Activated T-cell treated with anti-CD3 and anti-CD28 coated beads for 1 hour (primary cell): Measurements from ENCODE around the gene ATP2A3.

Source experiments
- DNase-seq: peaks from one replicate; pipeline ENCODE4 v3.0.0-alpha.2; 2020; ENCODE audit warnings: low read depth

The ATP2A3 gene

DNA sequence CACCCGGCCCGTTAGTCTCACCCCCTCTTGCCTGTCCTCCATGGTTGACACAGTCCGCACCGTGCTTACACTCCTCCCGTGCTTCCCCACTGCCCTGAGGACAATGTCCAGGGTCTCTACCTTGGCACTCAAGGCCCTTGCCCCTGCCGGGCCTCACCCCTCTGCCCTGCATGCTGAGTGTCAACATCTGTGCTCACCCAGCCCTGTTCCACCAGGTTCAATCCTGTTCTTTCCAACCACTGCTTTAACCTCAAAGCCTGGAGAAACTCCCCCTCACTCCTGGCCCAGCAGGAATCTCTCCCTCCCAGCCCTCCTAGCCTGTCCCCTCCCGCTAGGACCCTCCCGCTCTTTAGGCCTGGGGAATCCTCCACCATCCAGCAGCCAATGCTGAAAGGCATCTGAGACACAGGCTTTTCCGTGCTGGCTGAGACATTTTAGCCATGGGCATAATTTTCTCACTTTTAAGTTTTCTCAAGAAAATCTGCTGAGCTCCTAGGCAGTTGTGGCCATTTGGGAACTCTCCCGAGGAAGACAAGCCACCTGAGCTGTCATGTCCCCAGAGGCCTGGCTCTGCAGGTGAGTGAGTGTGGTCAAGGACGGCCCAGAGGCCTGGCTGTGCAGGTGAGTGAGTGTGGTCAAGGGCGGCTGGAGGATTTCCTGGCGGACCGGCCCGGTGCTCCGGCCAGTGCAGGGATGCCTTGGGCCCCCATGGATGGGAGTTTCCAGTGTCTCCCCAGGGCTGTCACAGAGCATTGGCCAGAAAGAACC is 37.2 kb downstream of the ATP2A3 start:
- DNase-seq: no peak

DNA sequence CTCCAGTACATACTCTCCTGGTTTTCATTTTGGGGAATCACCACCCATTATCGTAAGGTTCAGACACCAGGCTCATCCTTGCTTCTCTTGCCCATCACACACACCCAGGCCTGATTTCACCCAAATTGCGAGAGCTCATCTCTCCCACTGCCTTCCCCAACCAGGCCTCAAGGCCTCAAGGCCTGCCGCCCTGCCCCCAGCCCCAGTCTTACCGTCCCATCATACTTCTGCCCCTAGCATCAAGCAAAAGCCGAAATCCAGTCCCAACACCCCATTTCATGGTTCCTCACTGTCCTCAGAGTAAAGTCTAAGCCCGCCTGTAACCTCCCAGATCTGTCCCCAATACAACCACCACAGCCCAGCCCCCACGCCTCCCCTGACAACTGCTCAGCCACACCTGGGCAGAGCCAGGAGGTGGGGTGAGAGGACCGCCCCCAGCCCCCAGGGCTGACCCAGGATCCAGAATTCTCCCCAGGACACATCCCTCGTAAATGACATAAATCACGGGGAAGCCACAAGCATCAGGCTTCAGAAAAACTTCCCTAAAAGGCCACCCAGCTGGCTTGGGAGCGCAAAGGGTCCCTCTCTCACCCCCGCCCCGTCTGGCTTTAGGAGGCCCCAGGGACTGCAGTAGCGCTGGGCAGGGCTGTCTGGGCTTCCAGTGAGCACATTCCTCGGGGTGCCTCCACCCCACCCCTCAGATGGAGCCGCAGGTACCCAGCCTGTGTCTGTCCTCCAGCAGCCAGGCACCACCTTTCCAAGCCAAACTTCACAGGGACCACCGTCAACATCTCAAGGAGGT is 38.4 kb downstream of the ATP2A3 start:
- no peak for DNase-seq

DNA sequence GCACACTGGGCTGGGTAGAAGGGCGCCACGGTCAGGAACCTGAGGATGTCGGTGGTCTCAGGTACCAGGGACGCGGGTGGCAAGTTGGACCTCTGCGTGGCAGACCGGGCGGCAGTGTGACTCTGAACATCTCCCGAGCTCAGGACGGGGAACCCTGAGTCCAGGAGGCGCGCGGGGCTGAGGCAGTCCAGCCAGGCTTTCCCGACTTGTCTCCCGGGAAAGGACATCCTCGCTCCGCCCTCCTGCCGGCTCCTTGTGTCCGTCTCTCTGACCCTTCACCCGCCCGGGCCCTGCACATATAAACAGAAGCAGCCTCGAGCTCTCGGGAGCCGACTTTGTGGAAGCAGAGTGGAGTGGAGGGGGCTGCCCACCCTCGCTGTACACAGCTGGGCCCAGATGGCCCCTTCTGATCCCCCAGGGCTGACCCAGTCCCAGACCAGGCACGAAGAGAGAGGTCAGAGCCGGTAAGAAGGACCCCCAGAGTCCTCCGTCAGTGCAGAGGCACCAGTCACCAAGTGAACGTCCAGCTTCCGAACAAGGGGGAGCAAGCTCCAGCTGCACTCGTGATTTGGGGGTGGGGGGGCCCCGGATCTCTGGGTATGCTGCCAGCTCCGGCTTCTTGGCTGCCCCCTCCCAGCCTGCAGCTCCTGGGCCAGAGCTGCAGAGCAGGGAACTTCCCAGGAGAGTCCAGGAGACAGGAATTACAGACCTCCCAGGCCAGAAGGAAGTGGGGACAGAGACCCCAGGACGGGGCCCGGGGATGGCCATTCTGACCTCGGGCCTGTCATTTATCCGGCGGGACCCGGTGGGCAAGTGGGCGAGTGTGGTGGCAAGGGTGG is 39.5 kb downstream of the ATP2A3 start:
- DNase-seq: no peak

DNA sequence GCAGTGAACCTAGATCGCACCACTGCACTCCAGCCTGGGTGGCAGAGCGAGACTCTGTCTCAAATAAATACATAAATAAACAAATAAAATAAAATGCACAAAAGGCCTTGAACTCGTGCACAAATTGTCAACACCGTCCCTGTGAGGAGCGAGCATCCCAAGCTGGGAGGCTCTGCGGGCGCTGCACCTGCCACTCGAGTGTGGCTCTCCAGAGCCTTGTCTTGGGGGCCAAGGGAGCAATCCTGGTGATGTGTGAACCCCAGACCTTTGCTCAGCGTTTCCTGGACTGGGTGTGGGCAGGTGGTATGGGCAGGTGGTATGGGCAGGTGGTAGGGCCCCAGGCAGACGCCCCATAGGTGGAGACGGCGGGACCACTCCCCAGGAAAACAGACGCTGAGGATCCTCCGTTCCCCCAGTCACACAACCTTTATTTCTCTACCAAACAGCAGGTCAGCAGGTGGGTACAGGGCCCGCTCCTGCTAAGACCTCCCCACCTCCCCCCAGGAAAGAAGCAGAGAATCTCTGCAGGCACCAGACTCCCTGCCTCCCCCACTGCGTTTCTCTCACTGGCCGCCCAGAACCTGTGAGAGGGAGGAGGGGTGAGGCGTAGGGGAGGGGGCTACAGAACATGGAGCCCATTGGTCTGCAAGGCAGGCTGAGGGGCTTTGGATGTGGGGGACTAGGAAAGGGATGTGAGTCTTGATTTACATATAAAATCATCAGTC is 40.6 kb downstream of the ATP2A3 start:
- no peak for DNase-seq

DNA sequence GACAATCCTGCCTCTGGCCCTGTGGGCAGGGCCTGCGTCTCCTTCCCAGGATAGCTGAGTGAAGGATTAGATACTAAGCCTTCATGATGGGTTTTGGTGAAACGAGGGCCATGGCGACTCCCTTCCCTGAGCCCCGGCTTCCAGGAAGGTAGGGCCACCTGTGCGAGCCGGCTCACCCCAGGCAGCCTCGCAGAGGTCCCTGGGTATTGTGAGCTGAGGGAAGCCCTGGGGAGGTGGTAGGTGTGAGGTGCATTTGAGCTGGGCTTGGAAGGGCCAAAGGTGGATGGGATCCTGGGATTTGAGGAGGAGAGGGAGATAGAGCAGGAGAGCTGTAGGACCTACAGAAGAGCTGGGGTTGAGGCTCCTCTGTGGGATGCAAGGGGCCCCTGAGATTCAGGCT is 41.5 kb downstream of the ATP2A3 start:
- no peak for DNase-seq

DNA sequence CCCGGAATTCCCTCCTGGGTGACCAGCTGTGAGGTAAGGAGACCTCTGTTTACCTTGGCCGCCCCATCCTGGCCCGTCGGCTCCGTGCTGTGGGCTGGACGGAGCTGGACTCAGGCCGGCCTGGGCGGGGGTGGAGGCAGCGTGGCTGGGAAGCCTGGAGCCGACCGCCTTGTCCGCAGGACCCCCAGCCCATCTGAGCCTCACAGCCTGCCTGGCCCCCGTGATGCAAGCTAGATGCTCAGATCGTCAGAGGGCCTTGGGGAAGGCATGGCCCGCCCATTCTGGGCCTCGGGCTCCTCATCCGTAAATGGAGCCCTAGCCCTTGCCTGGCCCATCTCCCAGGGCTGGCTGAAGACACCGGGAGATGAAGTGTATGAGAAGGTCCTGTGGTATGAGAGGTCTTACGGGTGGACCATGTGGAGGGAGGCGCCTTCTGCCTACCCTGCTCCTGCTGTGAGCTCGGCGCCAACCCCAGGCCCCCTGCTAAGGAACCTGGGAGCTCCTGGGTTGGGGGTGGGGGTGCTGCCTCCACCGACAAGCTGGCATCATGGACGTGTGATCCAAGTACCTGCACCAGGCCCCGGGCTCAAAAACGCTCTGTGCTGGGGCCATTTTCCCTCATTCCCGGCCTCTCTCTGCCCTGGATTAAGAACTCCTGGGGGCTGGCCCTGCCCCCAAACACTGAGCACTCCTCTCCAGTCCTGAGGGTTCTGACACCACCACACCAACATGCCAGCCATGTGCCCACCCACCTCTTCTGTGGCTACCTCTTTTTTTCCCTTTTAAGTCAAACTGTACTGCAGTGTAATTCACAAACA is 42.5 kb downstream of the ATP2A3 start:
- DNase-seq: no peak

DNA sequence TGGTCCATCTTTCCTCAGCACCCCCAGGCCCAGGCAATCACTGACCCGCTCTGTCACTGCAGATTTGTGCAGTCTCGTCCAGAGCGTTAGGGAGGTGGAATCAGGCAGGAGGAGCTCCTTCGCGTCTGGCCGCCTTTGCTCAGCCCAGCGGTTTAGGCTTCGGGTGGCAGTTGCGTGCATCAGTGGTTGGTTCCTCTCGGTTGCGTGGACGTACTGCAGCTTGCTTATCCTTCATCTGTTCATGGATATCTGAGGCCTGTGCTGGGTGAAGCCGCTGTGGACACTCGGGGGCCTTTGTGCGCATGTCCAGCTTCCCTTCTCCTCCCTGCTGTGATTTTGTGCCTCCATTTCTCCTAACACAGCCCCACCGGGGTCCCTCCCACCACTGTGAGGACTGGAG is 43.2 kb downstream of the ATP2A3 start:
- no peak for DNase-seq

DNA sequence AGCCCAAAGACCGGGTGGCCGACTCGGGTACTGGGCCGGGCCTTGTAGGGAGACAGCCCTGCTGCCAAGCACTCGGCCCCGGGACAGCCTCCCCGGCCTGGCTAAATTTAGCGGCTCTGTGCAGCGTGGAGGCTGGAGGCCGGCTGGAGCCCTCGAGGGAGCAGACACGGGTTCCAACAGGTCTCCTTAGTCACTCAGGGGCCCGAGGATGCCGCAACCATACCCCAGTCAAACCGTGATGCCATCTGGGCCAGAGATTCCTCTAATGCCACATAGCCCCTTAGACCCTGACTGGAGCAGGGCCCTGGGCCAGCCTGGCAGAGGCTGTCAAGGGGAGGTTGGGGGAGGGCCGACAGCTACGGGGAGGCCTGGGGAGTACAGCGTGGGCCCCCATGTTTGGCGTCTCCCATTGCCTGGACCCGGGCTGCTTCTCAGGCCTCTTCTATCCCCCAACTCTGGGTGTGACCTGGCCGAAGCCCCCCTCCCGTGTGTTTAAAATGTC is 45.1 kb downstream of the ATP2A3 start:
- no peak for DNase-seq

DNA sequence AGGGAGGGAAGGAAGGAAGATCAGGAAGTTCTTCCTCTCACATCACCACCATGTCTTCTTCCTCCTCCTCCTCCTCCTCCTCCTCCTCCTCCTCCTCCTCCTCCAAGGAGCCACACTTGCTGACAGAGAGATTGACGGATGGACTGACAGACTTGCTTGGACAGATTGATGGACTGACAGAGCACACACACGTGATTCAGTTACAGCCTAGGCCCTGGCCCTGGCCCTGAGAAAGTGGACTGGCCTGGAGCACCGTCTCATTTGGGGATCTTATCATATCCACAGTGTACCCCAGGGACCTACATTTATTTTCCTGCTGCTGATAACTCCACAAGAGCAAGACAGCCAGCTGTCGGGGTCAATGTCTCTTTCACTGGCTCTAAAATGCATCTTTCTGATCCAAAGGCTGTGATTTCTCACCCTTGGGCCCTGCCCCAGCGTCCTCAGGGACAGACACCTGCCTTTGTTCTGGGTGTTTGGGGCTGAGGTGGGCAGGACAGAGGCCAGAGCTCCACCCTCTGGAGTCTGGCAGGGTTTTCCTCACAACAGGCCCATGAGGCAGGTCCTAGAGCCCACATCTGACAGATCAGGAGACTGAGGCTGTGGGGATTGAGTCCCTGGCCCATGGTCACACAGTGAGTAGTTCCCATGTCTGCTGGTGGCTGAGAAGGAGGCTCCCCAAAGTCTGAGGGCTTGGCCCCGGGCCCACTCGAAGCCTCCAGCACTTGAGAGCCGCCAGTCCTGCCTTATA is 45.7 kb downstream of the ATP2A3 start:
- no peak for DNase-seq

DNA sequence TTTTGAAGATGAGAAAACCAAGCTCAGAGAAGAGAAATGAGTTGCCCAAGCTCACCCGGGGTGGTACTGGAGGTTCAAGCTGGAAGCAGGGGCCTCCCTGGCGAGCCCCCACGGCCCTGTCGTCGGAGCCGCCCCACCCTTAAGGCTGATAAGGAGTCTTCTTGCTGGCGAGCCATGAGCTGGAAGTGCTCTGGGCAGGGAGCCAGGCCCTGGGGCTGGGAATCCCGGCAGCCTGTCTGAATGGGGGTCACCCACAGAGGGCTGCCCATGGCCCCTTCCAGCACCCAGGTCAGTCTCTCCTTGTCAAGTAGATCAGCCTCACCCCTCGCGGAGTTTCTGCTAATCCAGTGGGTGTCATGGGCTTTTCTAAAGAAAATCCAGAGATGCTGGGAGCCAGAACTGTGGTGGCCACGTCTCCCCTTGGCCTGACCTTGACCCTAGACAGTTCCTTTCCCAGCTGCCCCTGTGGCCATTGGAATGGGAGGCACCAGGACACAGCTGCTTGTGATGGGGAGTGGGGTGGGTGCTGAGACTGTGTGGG is 46.8 kb downstream of the ATP2A3 start:
- DNase-seq: no peak

DNA sequence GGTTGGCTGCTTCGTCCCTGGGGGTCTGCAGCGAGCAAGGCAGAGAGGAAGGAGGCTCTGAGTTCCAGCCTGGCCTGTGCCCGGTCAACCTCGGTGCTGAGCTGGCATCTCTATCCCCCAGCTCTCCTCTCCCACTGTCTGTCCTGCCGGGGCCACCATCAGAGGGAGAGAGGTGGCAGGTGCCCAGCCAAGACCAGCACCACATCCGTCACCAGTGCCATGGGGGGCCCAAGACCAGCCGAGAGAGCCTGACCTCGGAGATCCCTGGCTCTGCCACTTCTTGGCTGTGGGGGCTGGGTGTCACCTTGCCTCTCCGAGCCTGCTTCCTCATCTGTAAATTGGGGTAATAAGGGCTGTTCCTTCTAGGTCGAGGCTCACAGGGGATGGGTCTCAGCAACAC is 47.4 kb downstream of the ATP2A3 start:
- DNase-seq: no peak

DNA sequence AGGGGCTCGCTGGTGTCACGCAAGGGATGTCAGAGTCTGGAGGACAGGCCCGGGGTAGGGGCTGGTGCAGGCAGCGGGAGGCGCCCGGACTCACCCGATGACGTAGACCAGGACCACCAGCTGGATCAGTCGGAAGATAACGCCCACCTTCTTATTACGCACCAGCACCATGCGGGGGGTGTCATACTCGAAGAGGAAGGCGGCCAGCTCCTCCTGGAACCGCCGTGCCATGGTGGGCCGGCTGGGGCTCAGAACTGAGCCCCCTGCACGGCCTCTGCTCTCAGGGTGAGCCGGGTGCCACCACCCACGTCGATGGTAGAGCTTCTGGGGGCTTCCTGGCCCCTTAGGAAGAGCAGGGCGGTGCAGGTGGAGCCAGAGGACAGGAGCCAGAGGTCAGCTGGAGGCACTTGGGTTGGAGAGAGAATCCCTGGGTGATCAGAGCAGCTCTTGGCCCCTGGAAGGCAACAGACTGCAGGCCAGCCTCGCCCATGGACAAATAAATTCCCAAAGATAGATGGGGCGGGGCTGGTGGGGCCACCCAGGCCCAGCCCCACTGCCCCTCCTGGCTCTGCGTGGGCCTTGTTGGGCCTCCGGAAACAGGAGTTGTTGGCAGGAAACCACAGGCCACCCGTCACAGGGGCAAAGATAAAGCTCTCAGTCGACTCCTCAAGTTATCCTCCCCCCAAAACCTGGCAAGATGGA is 48.1 kb downstream of the ATP2A3 start, which contains the start of gene P2RX1:
TSS of gene P2RX1 (minus strand) at position 471 of the 702 bp plus-strand sequence. CDS start at position 231, 240 bp downstream.
- no peak for DNase-seq

DNA sequence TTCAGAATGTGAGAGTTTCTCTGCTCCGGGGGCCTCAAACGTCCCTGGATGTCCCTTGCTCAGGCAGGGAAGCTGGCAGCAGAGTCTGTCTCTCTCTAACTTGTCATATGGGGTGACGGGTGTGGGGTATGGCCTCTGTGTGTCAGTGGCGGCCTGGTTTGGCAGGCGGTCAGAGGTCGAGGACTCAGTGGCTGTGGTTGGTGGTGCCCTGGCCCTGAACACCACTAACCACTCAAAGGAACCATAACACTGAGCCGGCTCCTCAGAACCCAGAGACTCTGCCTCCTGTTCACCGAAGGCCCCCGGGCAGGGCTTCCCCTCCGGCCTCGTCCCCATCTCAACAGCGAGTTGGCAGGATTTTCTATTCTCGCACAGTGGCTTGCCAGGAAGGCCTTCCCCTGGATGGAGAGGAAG is 48.6 kb downstream of the ATP2A3 start:
- no peak for DNase-seq

DNA sequence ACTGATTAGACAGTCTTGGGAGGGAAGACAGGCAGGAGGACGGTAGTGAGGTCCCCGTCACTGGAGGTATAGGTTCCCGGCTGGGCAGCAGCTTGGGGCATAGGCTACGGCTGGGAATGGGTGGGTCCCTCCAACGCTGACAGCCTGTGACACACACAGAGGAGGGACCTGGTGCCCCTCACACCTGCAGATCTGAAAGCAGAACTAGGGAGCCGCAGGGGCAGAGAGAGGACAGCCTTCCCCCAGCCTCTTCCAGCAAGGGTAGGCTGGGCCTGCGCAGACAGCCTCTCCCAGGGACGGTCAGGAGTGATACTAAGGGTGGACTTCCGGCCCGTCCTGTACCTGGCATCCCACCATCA is 49.9 kb downstream of the ATP2A3 start:
- no peak for DNase-seq

DNA sequence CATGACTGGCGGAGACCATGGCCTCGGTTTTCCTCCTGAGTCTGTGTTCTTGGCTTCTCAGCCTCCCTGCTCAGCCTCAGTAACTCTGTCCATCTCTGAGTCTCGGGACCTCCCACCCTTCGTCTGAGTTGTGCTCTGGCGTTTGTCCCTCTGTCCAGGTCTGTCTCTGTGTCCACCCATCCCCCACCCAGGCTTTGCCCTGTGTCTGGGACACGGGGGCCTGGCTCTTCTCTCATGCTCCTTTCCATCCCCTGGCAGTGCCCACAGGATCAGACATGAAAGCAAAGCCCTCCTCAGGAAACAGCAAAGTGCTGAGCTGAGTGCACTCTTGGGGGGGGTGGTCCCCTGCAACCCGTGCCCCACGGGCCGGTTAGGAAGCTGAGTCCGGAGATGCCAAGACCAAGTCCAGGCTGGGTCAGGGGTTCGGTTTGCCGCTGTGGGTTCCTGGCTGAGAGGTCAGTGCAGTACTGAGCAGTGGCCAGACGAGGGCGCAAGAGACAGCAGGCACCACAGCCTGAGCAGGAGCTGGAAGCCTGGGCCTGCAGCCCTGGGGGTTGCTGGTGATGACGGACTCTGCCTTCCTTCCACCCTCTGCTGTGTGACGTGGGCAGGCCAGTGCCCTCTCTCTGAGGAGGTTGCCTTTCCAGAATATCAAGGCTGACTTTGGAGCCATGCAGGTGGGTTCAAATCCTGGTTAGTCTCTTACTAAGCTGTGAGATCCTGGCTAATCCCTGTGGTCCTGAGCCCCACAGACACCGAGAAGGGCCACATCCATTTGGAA is 50.5 kb downstream of the ATP2A3 start:
- peak; percentile 73 for DNase-seq

DNA sequence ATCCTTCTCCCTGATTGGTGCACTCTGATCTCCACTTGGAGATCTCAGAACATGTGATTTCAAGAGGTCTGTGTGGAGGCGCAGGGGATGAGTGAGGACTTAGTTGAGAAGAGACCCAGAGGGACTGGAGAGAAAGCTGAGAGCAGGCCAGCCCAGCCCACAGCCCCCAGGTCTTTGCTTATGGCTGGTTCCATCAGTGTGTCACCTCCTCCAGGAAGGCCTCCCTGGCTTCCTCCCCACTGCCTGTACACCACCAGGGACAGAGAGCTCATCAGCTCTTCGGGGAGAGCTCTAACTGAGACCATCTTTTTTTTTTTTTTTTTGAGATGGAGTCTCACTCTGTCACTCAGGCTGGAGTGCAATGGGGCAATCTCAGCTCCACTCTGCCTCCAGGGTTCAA is 51.4 kb downstream of the ATP2A3 start:
- no peak for DNase-seq

DNA sequence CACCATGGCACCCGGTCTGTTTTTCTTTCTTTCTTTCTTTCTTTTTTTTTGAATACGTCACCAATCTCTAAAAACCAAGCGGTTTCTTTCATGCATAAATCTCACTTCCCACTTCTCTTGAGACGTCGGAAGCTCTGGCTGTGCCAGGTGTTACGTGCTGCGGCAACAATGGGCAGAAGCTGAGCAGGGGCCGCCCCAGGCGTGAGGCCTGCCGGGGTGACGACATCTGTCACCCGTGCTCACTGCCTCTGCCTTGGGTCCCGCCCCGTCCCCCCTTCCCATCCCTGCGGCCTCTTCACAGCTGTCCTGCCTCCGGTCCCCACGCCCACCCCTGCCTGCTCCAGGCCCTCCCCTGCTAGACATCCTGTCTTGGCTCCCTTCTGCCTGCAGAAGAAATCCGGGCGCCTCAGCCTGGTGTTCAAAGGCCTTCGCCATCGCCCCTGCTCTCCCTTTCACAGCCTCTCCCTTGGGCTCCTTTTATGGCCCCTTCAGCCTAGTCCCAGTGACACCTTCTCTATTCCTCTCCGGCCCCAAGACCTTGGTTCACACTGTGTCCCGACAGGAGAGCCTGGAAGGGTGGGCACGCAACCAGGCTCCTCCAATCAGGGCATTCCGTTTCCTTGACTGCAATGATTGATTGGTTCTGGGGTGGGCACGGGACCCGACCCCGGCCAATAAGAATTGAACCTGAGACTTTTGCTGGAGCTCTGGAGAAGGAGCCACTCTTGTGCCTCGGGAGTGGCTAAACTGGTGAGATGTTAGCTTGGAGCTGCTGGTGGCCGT is 52.8 kb downstream of the ATP2A3 start:
- DNase-seq: peak; percentile 28
